ENCODE measurements around the gene DEFB125. TPM values are rescaled to one million over a fixed set of nuclear protein-coding genes. Genes with fewer than 3 reads are reported as not detected.
"Not testable (repeated sequence)": the region's sequence is repeated elsewhere in the genome, so short reads cannot be mapped to it uniquely, and the experiment has no call there.

Gene DEFB125
- total RNA-seq, 2 experiments from 2014 or later = not detected

DNA sequence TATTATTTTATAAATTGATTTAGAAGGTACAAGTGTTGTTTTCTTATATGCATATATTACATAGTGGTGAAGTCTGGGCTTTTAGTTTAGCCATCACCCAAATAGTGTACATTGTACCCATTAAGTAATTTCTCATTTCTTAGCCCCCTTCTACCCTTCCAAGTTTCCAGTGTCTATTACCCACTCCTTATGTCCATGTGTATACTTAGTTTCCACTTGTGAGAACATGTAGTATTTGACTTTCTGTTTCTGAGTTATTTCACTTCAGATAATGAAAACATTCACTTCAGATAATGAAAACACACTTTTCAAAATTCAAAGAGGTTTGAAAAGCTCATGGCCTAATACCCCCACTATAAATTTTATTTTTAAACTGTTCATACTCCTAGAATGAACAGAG is 14.5 kb downstream of the DEFB125 start:
- POLR2A ChIA-PET = no interaction called here
- ATAC-seq (ENCODE audit: low read depth) (no peak), DNase-seq (no peak)
- Mint-ChIP-seq H3K27ac (no peak overlapping the region), H3K4me3 (no peak overlapping the region), H3K9me3 (peaks cover 3% of the 10 kb centered on the region), H3K27me3 (peaks cover 38% of the 10 kb centered on the region), H3K4me1 (no peaks in the 10 kb centered on the region), H3K36me3 (no peaks in the 10 kb centered on the region)

DNA sequence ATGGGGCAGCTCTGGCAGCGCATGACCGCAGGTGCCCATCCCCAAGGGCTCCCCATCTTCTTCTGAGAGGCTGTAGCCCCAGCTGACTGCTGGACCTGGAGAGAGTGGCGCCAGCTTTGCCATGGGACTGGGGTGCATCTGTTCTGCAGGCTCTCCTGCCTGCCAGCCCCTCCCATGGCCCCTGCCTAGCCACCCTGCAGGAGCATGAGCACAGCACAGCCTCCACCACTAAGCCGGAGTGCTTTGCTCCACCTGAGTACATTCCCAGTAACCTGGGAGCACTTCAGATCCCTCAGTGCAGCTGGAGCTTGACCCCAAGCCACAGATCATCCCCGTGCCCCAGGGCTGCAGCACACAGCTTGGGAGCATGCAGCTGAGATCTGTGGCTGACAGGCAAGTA is 16.0 kb downstream of the DEFB125 start:
- POLR2A ChIA-PET = no interaction called here
- no peaks in the 10 kb centered on the region for H3K36me3 Mint-ChIP-seq
- H3K27ac Mint-ChIP-seq = no peak overlapping the region

DNA sequence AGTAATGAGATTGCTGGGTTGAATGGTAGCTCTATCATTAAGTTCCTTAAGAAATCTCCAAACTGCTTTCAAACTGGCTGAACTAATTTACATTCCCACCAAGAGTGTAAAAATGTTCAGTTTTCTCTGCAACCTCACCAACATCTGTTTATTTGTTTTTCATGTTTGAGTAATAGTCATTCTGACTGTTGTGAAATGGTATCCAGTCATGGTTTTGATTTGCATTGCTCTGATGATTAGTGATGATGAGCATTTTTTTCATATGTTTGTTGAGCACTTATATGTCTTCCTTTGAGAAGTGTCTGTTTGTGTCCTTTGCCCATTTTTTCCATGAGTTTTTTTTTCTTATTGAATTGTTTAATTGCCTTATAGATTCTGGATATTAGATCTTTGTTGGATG is 24.9 kb downstream of the DEFB125 start:
- POLR2A ChIA-PET = no interaction called here
- DNase-seq = no peak
- Mint-ChIP-seq H3K27me3 (peaks cover 34% of the 10 kb centered on the region), H3K9me3 (peaks cover 2% of the 10 kb centered on the region), H3K36me3 (no peaks in the 10 kb centered on the region), H3K27ac (no peak overlapping the region), H3K4me3 (no peak overlapping the region), H3K4me1 (no peaks in the 10 kb centered on the region)
- ATAC-seq (ENCODE audit: low read depth) = no peak

More for the DNA sequence above, 16.0 kb downstream of the DEFB125 start:
- Mint-ChIP-seq H3K4me1 (no peaks in the 10 kb centered on the region), H3K9me3 (no peaks in the 10 kb centered on the region), H3K27me3 (peaks cover 49% of the 10 kb centered on the region), H3K4me3 (no peak overlapping the region)
- ATAC-seq (ENCODE audit: low read depth) (no peak), DNase-seq (no peak)

DNA sequence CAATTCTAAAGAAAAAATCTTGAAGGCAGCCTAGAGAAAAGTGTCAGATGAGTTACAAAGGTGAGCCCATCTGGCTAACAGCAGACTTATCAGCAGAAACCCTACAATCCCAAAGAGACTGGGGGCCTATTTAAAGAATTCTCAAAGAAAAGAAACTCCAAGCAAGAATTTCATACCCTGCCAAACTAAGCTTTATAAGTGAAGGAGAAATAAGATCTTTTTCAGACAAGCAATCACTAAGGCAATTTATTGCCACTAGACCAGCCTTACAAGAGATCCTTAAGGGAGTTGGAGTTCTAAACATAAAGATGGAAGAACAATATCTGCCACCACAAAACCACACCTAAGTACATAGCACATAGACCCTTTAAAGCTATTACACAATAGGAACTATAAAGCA is 30.0 kb downstream of the DEFB125 start:
- peaks cover 2% of the 10 kb centered on the region for H3K4me1 Mint-ChIP-seq
- H3K27me3 Mint-ChIP-seq = peaks cover 43% of the 10 kb centered on the region
- H3K27ac Mint-ChIP-seq = no peak overlapping the region
- peaks cover 2% of the 10 kb centered on the region for H3K9me3 Mint-ChIP-seq
- no peaks in the 10 kb centered on the region for H3K36me3 Mint-ChIP-seq
- ATAC-seq (ENCODE audit: low read depth) (no peak), DNase-seq (no peak)
- H3K4me3 Mint-ChIP-seq = no peak overlapping the region
- POLR2A ChIA-PET = no interaction called here

DNA sequence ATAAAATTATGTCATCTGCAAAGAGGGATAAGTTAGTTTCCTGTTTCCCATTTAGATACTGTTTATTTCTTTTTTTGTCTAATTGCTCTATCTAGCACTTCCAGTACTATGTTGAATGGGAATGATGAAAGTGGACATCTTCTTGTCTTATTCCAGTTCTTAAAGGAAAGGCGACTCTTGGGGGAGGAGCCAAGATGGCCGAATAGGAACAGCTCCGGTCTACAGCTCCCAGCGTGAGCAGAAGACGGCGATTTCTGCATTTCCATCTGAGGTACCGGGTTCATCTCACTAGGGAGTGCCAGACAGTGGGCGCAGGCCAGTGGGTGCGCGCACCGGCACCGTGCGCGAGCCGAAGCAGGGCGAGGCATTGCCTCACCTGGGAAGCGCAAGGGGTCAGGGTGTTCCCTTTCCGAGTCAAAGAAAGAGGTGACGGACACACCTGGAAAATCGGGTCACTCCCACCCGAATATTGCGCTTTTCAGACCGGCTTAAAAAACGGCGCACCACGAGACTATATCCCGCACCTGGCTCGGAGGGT is 42.4 kb downstream of the DEFB125 start:
- H3K36me3 Mint-ChIP-seq; H3K4me1 Mint-ChIP-seq; H3K4me3 Mint-ChIP-seq; POLR2A ChIA-PET; H3K9me3 Mint-ChIP-seq; ATAC-seq (ENCODE audit: low read depth); DNase-seq; H3K27ac Mint-ChIP-seq: not testable (repeated sequence)
- H3K27me3 Mint-ChIP-seq = peaks cover 11% of the 10 kb centered on the region

DNA sequence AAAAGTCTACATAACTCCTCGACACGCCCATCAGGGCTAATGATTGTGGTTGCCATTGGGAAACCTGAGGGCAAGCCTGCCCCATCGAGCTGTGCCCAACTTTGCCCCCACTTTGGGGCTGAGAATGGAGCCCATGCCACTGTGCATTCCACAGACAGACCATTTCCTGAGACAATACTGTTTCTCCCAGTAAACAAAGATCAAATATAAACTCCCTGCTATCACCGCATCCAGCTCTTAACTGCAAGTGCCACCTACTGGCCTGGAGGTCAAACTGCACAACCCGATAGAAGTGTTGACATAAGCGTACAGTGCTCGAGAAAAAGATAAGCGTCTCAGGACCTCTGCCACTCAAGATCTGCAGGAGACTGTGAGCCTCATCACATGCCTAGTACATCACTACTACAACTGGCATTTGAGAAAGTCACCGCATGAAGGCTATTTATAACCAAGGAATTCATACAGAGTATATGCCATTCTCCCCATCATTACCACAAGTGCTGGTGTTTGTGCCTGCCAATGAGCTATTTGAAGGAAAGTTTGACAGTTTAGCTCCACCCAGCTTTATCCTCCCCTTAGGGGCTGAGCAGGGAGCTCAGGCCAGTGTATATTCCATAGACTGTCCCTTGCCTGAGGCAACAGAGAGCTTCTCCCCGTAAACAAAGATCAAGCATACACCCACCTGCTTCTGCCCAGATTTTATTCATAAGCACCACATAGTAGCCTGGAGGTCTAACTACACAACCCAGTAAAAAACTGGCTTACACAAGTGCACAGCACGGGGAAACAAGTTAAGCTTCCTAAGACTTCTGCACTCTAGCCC is 50.4 kb downstream of the DEFB125 start:
- no peaks in the 10 kb centered on the region for H3K4me1 Mint-ChIP-seq
- POLR2A ChIA-PET = no interaction called here
- H3K27ac Mint-ChIP-seq = no peak overlapping the region
- H3K4me3 Mint-ChIP-seq = no peak overlapping the region
- no peaks in the 10 kb centered on the region for H3K9me3 Mint-ChIP-seq
- DNase-seq (no peak), ATAC-seq (ENCODE audit: low read depth) (no peak)
- peaks cover 36% of the 10 kb centered on the region for H3K27me3 Mint-ChIP-seq
- H3K36me3 Mint-ChIP-seq = no peaks in the 10 kb centered on the region

DNA sequence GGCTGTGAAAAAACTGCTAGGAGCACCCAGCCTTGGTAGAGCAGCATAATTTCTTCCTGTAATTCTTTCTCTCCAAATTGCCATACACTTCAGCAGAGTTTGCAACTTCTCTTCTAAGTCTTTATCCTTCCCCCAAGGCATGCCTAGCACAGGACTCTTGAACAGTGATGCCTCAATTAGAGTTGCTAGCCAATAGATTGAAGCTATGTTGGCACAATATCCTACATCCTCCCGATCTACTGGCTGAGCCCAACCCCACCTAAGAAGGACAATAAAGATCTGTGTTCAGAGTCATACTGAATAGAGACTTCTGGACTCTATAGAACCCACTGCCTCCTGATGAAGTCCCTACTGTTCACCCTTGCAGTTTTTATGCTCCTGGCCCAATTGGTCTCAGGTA is 54.8 kb downstream of the DEFB125 start, which contains the start of gene DEFB126:
Gene DEFB126, plus strand, starts transcription at position 301 of the 400 bp plus-strand sequence. Its CDS starts 39 bp downstream, at position 340.
- DNase-seq = no peak
- POLR2A ChIA-PET = no interaction called here
- Mint-ChIP-seq H3K4me3 (no peak within 1 kb of the TSS), H3K27me3 (peaks cover 44% of the 10 kb centered on the region), H3K36me3 (no peaks in the 10 kb centered on the region), H3K4me1 (no peaks in the 10 kb centered on the region), H3K27ac (no peak within 1 kb of the TSS), H3K9me3 (no peaks in the 10 kb centered on the region)
- ATAC-seq (ENCODE audit: low read depth) = no peak

DNA sequence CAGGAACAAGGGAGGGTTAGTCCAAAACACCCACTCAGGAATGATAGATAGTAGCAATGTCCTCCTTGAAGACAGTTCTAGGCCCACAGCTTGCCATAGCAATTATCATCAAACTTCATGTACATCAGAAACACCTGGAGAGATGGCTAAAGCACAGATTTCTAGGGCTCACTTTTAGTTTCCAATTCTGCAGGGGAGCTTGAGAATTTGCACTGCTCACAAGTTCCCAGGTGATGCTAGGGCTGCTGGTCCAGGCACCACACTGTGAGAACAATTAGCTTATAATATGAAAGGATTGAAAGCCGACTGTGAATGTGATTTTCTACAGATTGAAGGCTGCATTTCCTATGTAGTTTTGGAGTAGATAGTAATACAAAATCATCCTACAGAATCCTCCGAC is 58.4 kb downstream of the DEFB125 start:
- H3K4me1 Mint-ChIP-seq = no peaks in the 10 kb centered on the region

More for the DNA sequence above, 58.4 kb downstream of the DEFB125 start:
- DNase-seq (no peak), ATAC-seq (ENCODE audit: low read depth) (no peak)
- POLR2A ChIA-PET = no interaction called here
- Mint-ChIP-seq H3K27me3 (peaks cover 25% of the 10 kb centered on the region), H3K36me3 (no peaks in the 10 kb centered on the region), H3K4me3 (no peak overlapping the region), H3K9me3 (no peaks in the 10 kb centered on the region), H3K27ac (no peak overlapping the region)

Other genes with a start within 250 kb of the DEFB125 start
- gene DEFB126, start 54.9 kb downstream of the DEFB125 start, total RNA-seq = not detected
- not detected for gene DEFB127, start 69.8 kb downstream of the DEFB125 start, total RNA-seq
- not detected for gene DEFB128, start 102.0 kb downstream of the DEFB125 start, total RNA-seq
- not detected for gene DEFB129, start 139.6 kb downstream of the DEFB125 start, total RNA-seq
- gene DEFB132, start 170.1 kb downstream of the DEFB125 start, total RNA-seq = not detected
- gene C20orf96, start 203.1 kb downstream of the DEFB125 start, total RNA-seq = 10 to 100 TPM in 1 of 2 experiments, 1 to 10 TPM in 1; 9.6 to 11.7 TPM
- gene ZCCHC3, start 209.9 kb downstream of the DEFB125 start, total RNA-seq = 10 to 100 TPM; 30.0 to 30.6 TPM
- gene SOX12, start 237.9 kb downstream of the DEFB125 start, total RNA-seq = 10 to 100 TPM; 10.1 to 10.6 TPM

Measured in activated naive CD8-positive, alpha-beta T cell treated with anti-CD3 and anti-CD28 coated beads, Interleukin-2, amount 10 ng/mL, durations not matched to agents 7 days and 5 days (primary cell).